Subcutaneous adipose tissue (tissue), 4 donors: ENCODE results near the gene ZNF467. TPM values are rescaled to one million over a fixed set of nuclear protein-coding genes. Genes with fewer than 3 reads are reported as not detected.

ENCODE experiments used
- CTCF ChIP-seq: fragments of 450-650 bp; IDR thresholded peaks from one replicate; pipeline ENCODE4 v1.5.1; 2016; ENCODE audit warnings: low read depth, mild to moderate bottlenecking, control low read depth, antibody characterized with exemption, moderate library complexity
- total RNA-seq, 4 donors: library from RNA; depleted of rRNA; stranded (reverse); fragments of >200 nt; gene quantifications; one replicate each; pipeline ENCODE4 v1.1.0, GENCODE V29; 2016

The ZNF467 gene
- total RNA-seq, 4 donors from 2014 or later = 3.6 to 21.5 (median 4.6) TPM

- no peak for TF ChIP-seq CTCF
These were observed 45.1 kb upstream of the ZNF467 start for GRCh38 chr7:149818536-149818840.

- no peak for TF ChIP-seq CTCF
These were observed 44.6 kb upstream of the ZNF467 start for GRCh38 chr7:149817836-149818535.

- no peak for TF ChIP-seq CTCF
These were observed 43.9 kb upstream of the ZNF467 start for GRCh38 chr7:149817301-149817771.

- TF ChIP-seq CTCF = no peak
These were observed 43.4 kb upstream of the ZNF467 start for GRCh38 chr7:149816794-149817193.

GRCh38 chr7:149816267-149816751 lies 42.9 kb upstream of the ZNF467 start:
- TF ChIP-seq CTCF = no peak

DNA sequence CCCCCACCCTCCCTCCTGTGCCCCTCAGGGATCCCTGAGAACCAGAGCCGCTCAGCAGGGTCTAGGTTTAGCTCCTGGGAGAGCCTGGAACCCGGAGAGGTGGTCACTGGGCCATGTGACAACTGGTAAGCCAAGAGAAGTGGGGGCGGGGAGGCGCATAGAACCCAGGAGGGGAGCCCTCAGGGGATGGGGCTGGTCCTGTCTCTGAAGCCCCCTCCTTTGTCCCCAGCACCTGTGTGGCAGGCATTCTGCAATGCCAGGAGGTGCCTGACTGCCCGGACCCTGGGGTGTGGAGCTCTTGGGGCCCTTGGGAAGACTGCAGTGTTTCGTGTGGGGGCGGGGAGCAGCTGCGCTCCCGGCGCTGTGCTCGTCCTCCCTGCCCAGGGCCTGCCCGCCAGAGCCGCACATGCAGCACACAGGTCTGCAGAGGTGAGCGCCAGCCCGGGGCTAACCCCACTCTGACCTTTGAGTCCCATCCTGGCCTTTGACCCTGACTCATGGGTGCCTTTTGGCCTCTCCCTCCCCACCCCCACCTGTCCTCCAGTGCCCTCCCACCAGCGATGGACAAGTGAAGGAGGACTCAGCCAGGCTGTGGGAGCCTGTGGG lies 42.4 kb upstream of the ZNF467 start:
- TF ChIP-seq CTCF = no peak

GRCh38 chr7:149815121-149815520 lies 41.7 kb upstream of the ZNF467 start:
- TF ChIP-seq CTCF = no peak
